Measurements from ENCODE around the gene SNU13. TPM values are rescaled to one million over a fixed set of nuclear protein-coding genes. Genes with fewer than 3 reads are reported as not detected.

SNU13 gene
- total RNA-seq, 1 donor: 56.1 TPM

DNA sequence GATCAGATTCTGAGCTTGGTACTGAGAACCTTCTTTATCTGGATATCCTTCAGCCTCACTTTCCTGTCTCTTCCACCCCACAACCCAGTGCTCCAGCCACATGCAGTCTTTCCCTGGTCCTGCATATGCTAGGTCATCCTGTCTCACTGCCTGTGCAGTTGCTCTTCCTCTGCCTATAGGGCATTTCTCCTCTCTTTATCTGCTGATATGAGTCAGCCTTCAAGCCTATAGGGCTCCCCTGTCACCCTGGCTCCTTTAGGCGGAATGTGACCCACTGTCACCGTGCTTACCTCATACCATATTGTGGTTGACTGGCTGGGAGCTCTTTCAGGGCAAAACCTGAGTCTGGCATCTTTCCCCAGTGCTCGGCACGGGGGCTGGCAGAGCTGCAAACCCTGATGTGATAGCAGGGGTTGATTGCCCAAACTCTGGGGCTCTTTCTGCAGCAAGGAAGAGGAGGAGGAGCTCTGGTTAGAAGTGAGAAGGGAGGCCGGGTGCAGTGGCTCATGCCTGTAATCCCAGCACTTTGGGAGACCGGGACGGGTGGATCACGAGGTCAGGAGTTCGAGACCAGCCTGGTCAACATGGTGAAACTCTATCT is 36.9 kb upstream of the SNU13 start:
- no peaks in the 10 kb centered on the region for H3K4me1 ChIP-seq (ENCODE audit: insufficient read depth, low read length)
- no peaks in the 10 kb centered on the region for H3K79me2 ChIP-seq (ENCODE audit: insufficient read depth, low read length)
- no peak for TF ChIP-seq CTCF (IDR thresholded peaks at IDR 0.05; ENCODE audit: extremely low read depth, low read depth, low read length)
- H3K27ac ChIP-seq (ENCODE audit: low read depth, low read length): no peak overlapping the region
- no peaks in the 10 kb centered on the region for H4K20me1 ChIP-seq (ENCODE audit: insufficient read depth, low read length)
- H3K4me2 ChIP-seq (ENCODE audit: insufficient read depth, low read length): no peak overlapping the region
- H3K27me3 ChIP-seq (ENCODE audit: insufficient read depth, low read length): no peaks in the 10 kb centered on the region
- H3K4me3 ChIP-seq (ENCODE audit: insufficient read depth, low read length): no peak overlapping the region
- H2AFZ ChIP-seq (ENCODE audit: low read length): no peak overlapping the region
- H3K9me3 ChIP-seq (ENCODE audit: low read depth, low read length): no peaks in the 10 kb centered on the region
- no peaks in the 10 kb centered on the region for H3K36me3 ChIP-seq (ENCODE audit: insufficient read depth, low read length)
- no peak for DNase-seq (ENCODE audit: insufficient read length, low spot score, missing footprints)

GRCh38 chr22:41722496-41722895 is 33.8 kb upstream of the SNU13 start:
- TF ChIP-seq CTCF (IDR thresholded peaks at IDR 0.05; ENCODE audit: extremely low read depth, low read depth, low read length): no peak
- Histone ChIP-seq H3K27me3 (ENCODE audit: insufficient read depth, low read length) (no peaks in the 10 kb centered on the region), H4K20me1 (ENCODE audit: insufficient read depth, low read length) (no peaks in the 10 kb centered on the region), H3K4me2 (ENCODE audit: insufficient read depth, low read length) (no peak overlapping the region), H3K4me1 (ENCODE audit: insufficient read depth, low read length) (no peaks in the 10 kb centered on the region), H3K9me3 (ENCODE audit: low read depth, low read length) (no peaks in the 10 kb centered on the region), H3K79me2 (ENCODE audit: insufficient read depth, low read length) (no peaks in the 10 kb centered on the region), H3K36me3 (ENCODE audit: insufficient read depth, low read length) (no peaks in the 10 kb centered on the region), H3K4me3 (ENCODE audit: insufficient read depth, low read length) (no peak overlapping the region), H3K27ac (ENCODE audit: low read depth, low read length) (no peak overlapping the region), H2AFZ (ENCODE audit: low read length) (no peak overlapping the region)
- no peak for DNase-seq (ENCODE audit: insufficient read length, low spot score, missing footprints)

DNA sequence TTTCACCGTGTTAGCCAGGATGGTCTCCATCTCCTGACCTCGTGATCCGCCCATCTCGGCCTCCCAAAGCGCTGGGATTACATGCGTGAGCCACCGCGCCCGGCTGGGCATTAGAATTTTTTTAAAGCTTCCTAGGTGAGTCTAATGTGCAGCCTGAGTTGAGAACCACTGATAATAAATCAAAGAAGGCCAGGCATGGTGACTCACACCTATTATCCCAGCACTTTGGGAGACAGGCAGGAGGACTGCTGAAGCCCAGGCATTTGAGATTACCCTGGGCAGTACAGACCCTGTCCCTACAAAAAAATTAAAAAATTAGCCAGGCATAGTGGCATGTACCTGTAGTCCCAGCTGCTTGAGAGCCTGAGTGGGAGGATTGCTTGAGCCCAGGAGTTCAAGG is 24.3 kb upstream of the SNU13 start:
- TF ChIP-seq CTCF (IDR thresholded peaks at IDR 0.05; ENCODE audit: extremely low read depth, low read depth, low read length): no peak

GRCh38 chr22:41709341-41709740 is 20.7 kb upstream of the SNU13 start:
- no peak overlapping the region for H3K4me3 ChIP-seq (ENCODE audit: insufficient read depth, low read length)
- no peaks in the 10 kb centered on the region for H4K20me1 ChIP-seq (ENCODE audit: insufficient read depth, low read length)
- no peak for DNase-seq (ENCODE audit: insufficient read length, low spot score, missing footprints)
- no peak overlapping the region for H2AFZ ChIP-seq (ENCODE audit: low read length)
- no peak overlapping the region for H3K4me2 ChIP-seq (ENCODE audit: insufficient read depth, low read length)
- no peaks in the 10 kb centered on the region for H3K79me2 ChIP-seq (ENCODE audit: insufficient read depth, low read length)
- H3K4me1 ChIP-seq (ENCODE audit: insufficient read depth, low read length): no peaks in the 10 kb centered on the region
- no peaks in the 10 kb centered on the region for H3K36me3 ChIP-seq (ENCODE audit: insufficient read depth, low read length)
- H3K27ac ChIP-seq (ENCODE audit: low read depth, low read length): no peak overlapping the region
- H3K9me3 ChIP-seq (ENCODE audit: low read depth, low read length): no peaks in the 10 kb centered on the region
- H3K27me3 ChIP-seq (ENCODE audit: insufficient read depth, low read length): no peaks in the 10 kb centered on the region
- no peak for TF ChIP-seq CTCF (IDR thresholded peaks at IDR 0.05; ENCODE audit: extremely low read depth, low read depth, low read length)

More for the DNA sequence above, 24.3 kb upstream of the SNU13 start:
- Histone ChIP-seq H2AFZ (ENCODE audit: low read length) (no peak overlapping the region), H3K4me2 (ENCODE audit: insufficient read depth, low read length) (no peak overlapping the region), H3K27me3 (ENCODE audit: insufficient read depth, low read length) (peaks cover 3% of the 10 kb centered on the region), H3K79me2 (ENCODE audit: insufficient read depth, low read length) (no peaks in the 10 kb centered on the region), H3K27ac (ENCODE audit: low read depth, low read length) (no peak overlapping the region), H3K36me3 (ENCODE audit: insufficient read depth, low read length) (no peaks in the 10 kb centered on the region), H3K9me3 (ENCODE audit: low read depth, low read length) (no peaks in the 10 kb centered on the region), H4K20me1 (ENCODE audit: insufficient read depth, low read length) (no peaks in the 10 kb centered on the region), H3K4me1 (ENCODE audit: insufficient read depth, low read length) (no peaks in the 10 kb centered on the region), H3K4me3 (ENCODE audit: insufficient read depth, low read length) (no peak overlapping the region)
- no peak for DNase-seq (ENCODE audit: insufficient read length, low spot score, missing footprints)
